NCI-H69 (cell line): ENCODE results near the gene AKR7A3.
"Not testable (repeated sequence)": the region's sequence is repeated elsewhere in the genome, so short reads cannot be mapped to it uniquely, and the experiment has no call there.

Source experiments
- DNase-seq: peaks from one replicate; lab custom pipeline; 2025; lab: John Stamatoyannopoulos, UW

The AKR7A3 gene

GRCh38 chr1:19289244-19289643, 674 bp upstream of the AKR7A3 start:
- no peak for DNase-seq

GRCh38 chr1:19287436-19288185, 959 bp downstream of the AKR7A3 start:
- DNase-seq: no peak

GRCh38 chr1:19285807-19286206, 2.8 kb downstream of the AKR7A3 start:
- not testable (repeated sequence) for DNase-seq

GRCh38 chr1:19285366-19285765, 3.2 kb downstream of the AKR7A3 start:
- DNase-seq: not testable (repeated sequence)

- DNase-seq: no peak
Measured at GRCh38 chr1:19284881-19285280, 3.7 kb downstream of the AKR7A3 start.

GRCh38 chr1:19283891-19284290, 4.7 kb downstream of the AKR7A3 start:
- no peak for DNase-seq

GRCh38 chr1:19274636-19275035, 13.9 kb downstream of the AKR7A3 start:
- no peak for DNase-seq

- DNase-seq: not testable (repeated sequence)
Measured at GRCh38 chr1:19273844-19274531, 14.6 kb downstream of the AKR7A3 start.

- DNase-seq: no peak
Measured at GRCh38 chr1:19273106-19273843, 15.3 kb downstream of the AKR7A3 start.

- DNase-seq: no peak
Measured at GRCh38 chr1:19272064-19272463, 16.5 kb downstream of the AKR7A3 start.

GRCh38 chr1:19270343-19270730, 18.2 kb downstream of the AKR7A3 start:
- not testable (repeated sequence) for DNase-seq

GRCh38 chr1:19269427-19270342, 18.9 kb downstream of the AKR7A3 start:
- DNase-seq: peak; percentile 19

GRCh38 chr1:19268445-19268844, 20.1 kb downstream of the AKR7A3 start:
- no peak for DNase-seq

GRCh38 chr1:19262744-19263143, 25.8 kb downstream of the AKR7A3 start:
- no peak for DNase-seq

GRCh38 chr1:19262047-19262446, 26.5 kb downstream of the AKR7A3 start:
- no peak for DNase-seq

GRCh38 chr1:19260211-19261138, 28.1 kb downstream of the AKR7A3 start:
- no peak for DNase-seq

- DNase-seq: no peak
Measured at GRCh38 chr1:19258353-19258752, 30.2 kb downstream of the AKR7A3 start.

- DNase-seq: no peak
Measured at GRCh38 chr1:19257178-19257914, 31.2 kb downstream of the AKR7A3 start.

- DNase-seq: not testable (repeated sequence)
Measured at GRCh38 chr1:19256301-19256700, 32.3 kb downstream of the AKR7A3 start.

GRCh38 chr1:19255288-19255687, 33.3 kb downstream of the AKR7A3 start:
- no peak for DNase-seq
